CD4-positive, alpha-beta T cell treated with Interleukin-10 for 1 hour (primary cell): ENCODE results near the gene JPH3.
"Not testable (repeated sequence)": the region's sequence is repeated elsewhere in the genome, so short reads cannot be mapped to it uniquely, and the experiment has no call there.

ENCODE experiments used
- DNase-seq: peaks from one replicate; pipeline ENCODE4 v3.0.0-alpha.2; 2020

The JPH3 gene

GRCh38 chr16:87722590-87723225 lies 120.4 kb downstream of the JPH3 start:
- no peak for DNase-seq

GRCh38 chr16:87723226-87723623 lies 120.9 kb downstream of the JPH3 start:
- peak; percentile 29 for DNase-seq

GRCh38 chr16:87724490-87725291 lies 122.4 kb downstream of the JPH3 start:
- peak; percentile 52 for DNase-seq

- DNase-seq = no peak
Measured at GRCh38 chr16:87725596-87726235, 123.4 kb downstream of the JPH3 start.

- DNase-seq = not testable (repeated sequence)
Measured at GRCh38 chr16:87726577-87726976, 124.3 kb downstream of the JPH3 start.

- DNase-seq = no peak
Measured at GRCh38 chr16:87727346-87727745, 125.0 kb downstream of the JPH3 start.

- DNase-seq = no peak
Measured at GRCh38 chr16:87728026-87728425, 125.7 kb downstream of the JPH3 start.

GRCh38 chr16:87729266-87729954 lies 127.1 kb downstream of the JPH3 start:
- peak; percentile 19 for DNase-seq

GRCh38 chr16:87731607-87732006 lies 129.3 kb downstream of the JPH3 start:
- DNase-seq = no peak

- DNase-seq = peak; percentile 25
Measured at GRCh38 chr16:87733190-87733589, 130.9 kb downstream of the JPH3 start.

- no peak for DNase-seq
Measured at GRCh38 chr16:87734644-87735043, 132.3 kb downstream of the JPH3 start.

- DNase-seq = no peak
Measured at GRCh38 chr16:87735270-87736007, 133.1 kb downstream of the JPH3 start.

GRCh38 chr16:87736008-87736382 lies 133.7 kb downstream of the JPH3 start:
- DNase-seq = no peak

- DNase-seq = no peak
Measured at GRCh38 chr16:87739801-87740200, 137.5 kb downstream of the JPH3 start.

GRCh38 chr16:87740441-87740840 lies 138.1 kb downstream of the JPH3 start:
- DNase-seq = no peak

GRCh38 chr16:87740909-87741424 lies 138.7 kb downstream of the JPH3 start:
- DNase-seq = no peak

- DNase-seq = no peak
Measured at GRCh38 chr16:87741700-87742415, 139.6 kb downstream of the JPH3 start.

- no peak for DNase-seq
Measured at GRCh38 chr16:87742781-87743490, 140.6 kb downstream of the JPH3 start.

- no peak for DNase-seq
Measured at GRCh38 chr16:87744750-87745514, 142.6 kb downstream of the JPH3 start.

GRCh38 chr16:87746178-87746577 lies 143.9 kb downstream of the JPH3 start:
- no peak for DNase-seq
